GM18951 (cell line): ENCODE measurements around the gene PRPF38A.

Source experiments
- POLR2A ChIP-seq: IDR thresholded peaks from 4 replicates; pipeline ENCODE4 v1.6.1; 2011; ENCODE audit warnings: mild to moderate bottlenecking; ENCODE audit not compliant: insufficient read length, insufficient read depth; ENCODE audit errors: extremely low read depth
- in situ Hi-C: fragments of 300-500 bp; cut with MboI; formaldehyde crosslinking; loops from one replicate; pipeline ENCODE4 v1.12.0; 2022; ENCODE audit warnings: low sequenced_read_pairs, mixed read lengths, inconsistent platforms; ENCODE audit not compliant: unreplicated experiment

Gene PRPF38A, protein sequence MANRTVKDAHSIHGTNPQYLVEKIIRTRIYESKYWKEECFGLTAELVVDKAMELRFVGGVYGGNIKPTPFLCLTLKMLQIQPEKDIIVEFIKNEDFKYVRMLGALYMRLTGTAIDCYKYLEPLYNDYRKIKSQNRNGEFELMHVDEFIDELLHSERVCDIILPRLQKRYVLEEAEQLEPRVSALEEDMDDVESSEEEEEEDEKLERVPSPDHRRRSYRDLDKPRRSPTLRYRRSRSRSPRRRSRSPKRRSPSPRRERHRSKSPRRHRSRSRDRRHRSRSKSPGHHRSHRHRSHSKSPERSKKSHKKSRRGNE

GRCh38 chr1:52404116-52404974 lies at the start of gene PRPF38A, which contains the start of gene ORC1:
Gene PRPF38A, plus strand, starts transcription at chr1:52404602. Its CDS starts 148 bp downstream, at chr1:52404750.
Gene ORC1, minus strand, starts transcription at chr1:52404423. Its CDS starts 2,200 bp downstream, at chr1:52402223.
- in situ Hi-C loops, result no loop called here
- TF ChIP-seq POLR2A, result peak; percentile 76

DNA sequence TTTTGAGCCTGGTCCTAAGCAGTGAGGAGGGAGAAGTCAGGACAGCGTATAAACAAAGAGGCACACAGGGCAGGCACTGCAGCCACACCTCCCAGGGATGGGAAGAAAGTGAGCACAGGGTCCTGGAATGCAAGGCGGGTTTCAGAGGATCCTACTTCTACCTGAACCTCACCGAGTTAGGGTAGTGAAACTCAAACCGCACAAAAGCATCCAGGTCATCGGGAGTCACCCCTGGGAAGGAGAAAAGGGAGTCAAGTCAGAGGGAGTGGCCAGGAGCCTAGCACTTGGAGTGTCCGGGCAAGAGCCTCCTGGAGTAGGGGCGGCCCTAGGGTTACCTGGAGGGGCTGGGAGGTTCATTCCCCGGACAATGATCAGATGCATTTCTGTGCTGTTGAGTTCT lies 49.0 kb upstream of the PRPF38A start:
- in situ Hi-C loops, result no loop called here
- TF ChIP-seq POLR2A, result no peak

GRCh38 chr1:52355847-52356505 lies 48.4 kb upstream of the PRPF38A start:
- no peak for TF ChIP-seq POLR2A
- in situ Hi-C loops, result no loop called here

DNA sequence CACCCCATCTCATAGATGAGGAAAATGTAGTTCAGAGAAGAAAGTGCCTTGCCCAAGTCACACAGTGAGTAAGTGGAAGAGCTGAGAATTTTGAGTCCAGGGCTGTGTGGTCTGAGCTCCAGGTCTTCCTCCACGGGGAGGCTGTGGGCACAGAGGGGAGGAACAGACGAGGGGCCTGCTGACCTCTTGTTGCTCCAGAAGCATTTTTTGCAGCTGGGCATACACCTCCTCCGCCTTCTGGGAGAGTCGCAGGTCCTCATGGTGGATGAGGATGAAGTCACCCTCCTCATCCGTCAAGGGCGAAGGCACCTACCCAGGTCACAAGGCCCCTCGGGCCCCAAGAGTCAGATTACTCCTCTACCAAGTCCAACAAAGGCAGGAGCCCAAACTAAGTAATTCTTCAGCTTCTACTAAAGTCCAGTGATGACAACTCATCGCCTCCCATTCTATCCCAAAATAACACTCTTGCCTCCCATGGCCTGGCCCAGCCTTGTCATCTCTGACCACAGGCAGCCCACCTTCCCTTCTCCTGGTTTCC lies 47.5 kb upstream of the PRPF38A start:
- in situ Hi-C loops, result no loop called here
- no peak for TF ChIP-seq POLR2A

DNA sequence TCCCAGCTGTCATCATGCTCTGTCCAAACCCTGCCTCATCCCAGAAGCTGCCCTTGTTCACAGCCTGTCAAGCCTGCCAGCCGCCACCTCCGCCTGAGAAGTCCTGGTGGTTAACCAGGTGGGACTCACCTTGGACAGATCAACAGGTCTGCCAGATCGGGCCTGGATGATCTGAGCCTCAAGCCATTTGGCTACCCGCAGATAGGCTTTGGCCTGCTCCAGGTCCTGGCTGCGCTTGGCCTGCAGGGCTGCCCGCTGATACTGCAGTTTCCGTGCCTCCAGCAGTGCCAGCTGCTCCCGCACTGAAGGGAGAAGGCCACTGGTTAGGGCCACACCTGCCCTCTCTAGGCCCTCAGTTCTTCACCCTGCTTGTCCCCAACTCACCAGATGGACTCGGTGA lies 47.0 kb upstream of the PRPF38A start:
- no peak for TF ChIP-seq POLR2A
- in situ Hi-C loops, result no loop called here

- in situ Hi-C loops, result no loop called here
- no peak for TF ChIP-seq POLR2A
Observed at GRCh38 chr1:52358851-52359497, 45.4 kb upstream of the PRPF38A start.

GRCh38 chr1:52359676-52360594 lies 44.5 kb upstream of the PRPF38A start:
- in situ Hi-C loops, result no loop called here

GRCh38 chr1:52360595-52360968 lies 43.8 kb upstream of the PRPF38A start:
- TF ChIP-seq POLR2A, result no peak
- in situ Hi-C loops, result no loop called here

More at GRCh38 chr1:52359676-52360594, 44.5 kb upstream of the PRPF38A start:
- TF ChIP-seq POLR2A, result no peak

DNA sequence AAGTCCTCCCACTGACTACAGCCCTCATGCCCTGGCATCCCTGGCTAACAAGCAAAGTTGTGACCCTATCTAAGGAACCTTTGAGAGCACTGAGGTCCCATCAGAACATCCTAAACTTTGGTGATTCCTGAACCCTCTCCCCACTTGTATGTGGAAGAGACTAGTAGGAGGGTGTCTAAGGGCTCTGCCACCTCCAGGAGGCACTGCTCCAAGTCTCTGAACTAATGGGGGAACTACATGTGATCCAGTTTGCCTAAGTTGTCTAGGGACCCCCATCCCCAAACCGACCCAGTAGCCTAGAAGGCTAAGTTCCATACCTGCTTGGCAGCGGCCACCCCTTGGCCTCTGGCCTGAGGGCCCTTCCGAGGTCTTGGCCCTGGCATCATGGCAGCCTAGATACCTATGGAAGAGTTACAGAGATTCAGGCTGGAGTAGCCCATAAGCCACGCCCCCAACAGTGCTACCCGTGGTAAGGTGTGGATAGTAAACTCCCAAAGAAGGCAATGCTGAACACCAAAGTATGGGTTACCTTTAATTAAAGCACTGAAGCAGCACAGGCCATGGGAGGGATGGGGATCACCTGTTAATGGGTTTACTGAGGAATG lies 40.1 kb upstream of the PRPF38A start:
- no peak for TF ChIP-seq POLR2A
- in situ Hi-C loops, result no loop called here

DNA sequence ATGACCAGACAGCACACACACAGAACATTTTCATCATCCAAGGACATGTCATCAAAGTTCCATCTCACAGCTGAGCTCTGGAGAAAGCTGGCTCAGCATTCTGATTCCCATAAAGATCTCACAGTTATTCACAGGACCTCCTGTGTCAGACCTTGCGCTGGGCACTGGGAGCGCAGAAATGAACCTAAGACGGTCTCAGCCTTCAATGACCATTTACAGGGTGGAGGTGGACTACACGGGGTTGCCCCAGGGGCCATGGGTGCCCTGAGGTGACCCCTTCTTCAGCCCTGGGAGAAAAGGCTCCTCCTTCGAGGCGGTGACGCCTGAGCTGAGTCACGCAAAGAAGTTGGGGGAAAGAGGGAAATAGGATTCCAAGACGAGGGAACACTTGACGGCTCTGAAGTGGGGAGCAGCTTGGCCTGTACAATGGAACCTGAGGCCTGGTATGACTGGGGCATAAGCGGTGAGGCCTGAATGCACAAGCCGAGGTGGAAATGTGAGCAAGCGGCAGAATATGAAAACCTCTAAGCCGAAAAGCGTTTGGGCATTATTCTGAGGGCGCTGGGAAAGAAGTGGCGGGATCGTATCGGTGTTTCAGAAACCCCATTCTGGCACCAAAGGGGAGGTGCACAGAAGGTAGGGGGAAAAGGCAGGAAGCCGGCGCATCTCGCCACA lies 39.2 kb upstream of the PRPF38A start:
- TF ChIP-seq POLR2A, result no peak

More for the DNA sequence above, 39.2 kb upstream of the PRPF38A start:
- in situ Hi-C loops, result no loop called here
